Panc1 (cell line): ENCODE results near the gene DNAH9.

Source experiments
- CTCF ChIP-seq: fragments of 450-650 bp; IDR thresholded peaks from 2 replicates; pipeline ENCODE4 v1.5.1; 2017; ENCODE audit warnings: mild to moderate bottlenecking
- POLR2AphosphoS5 ChIP-seq: IDR thresholded peaks from 2 replicates; pipeline ENCODE4 v1.6.1; 2012; ENCODE audit warnings: mild to moderate bottlenecking, low read depth, low read length, moderate library complexity

DNA sequence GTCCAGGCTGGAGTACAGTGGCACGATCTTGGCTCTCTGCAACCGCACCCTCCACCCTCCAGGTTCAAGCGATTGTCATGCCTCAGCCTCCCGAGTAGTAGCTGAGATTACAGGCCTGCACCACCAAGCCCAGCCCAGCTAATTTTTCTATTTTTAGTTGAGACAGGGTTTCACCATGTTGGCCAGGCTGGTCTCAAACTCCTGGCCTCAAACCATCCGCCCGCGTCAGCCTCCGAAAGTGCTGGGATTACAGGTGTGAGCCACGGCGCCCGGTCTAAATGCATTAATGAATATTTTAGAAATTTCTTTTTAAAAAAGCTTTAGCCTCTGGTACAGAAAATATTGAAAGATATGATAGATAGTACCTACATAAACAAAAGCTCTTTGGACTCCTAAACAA, 95.0 kb downstream of the DNAH9 start:
- no peak for TF ChIP-seq CTCF
- TF ChIP-seq POLR2AphosphoS5 = no peak
